GM21528 (cell line): Measurements from ENCODE around the gene CACNA1S.

Experiments used
- ATAC-seq: cut with Tn5 transposase; IDR thresholded peaks from one replicate; pipeline ENCODE4 v1.9.1; 2021; ENCODE audit warnings: mild to moderate bottlenecking, moderate library complexity; ENCODE audit not compliant: unreplicated experiment, low FRiP score

CACNA1S gene

GRCh38 chr1:201096041-201096461 lies 16.2 kb downstream of the CACNA1S start:
- ATAC-seq, result no peak

DNA sequence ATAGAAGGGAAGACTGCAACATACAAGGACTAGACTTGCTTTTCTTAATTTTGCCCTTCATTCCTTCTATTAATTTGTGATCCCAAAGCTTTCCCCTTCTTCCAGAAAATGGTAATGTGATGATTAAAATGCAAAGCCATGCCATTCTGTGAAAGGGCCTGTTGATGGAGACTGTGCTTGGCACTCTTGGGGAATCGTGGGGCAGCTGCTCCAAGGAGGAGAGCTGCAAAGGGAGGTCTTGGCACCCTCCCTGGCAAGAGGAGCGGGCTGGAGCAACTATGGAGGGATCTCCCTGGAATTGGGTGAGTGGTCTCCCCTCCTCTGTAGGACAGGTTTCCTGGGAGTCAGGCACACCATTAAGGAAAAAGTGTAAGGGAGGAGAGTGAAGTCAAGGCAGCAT lies 16.6 kb downstream of the CACNA1S start:
- ATAC-seq, result no peak

GRCh38 chr1:201094832-201095231 lies 17.4 kb downstream of the CACNA1S start:
- ATAC-seq, result no peak

DNA sequence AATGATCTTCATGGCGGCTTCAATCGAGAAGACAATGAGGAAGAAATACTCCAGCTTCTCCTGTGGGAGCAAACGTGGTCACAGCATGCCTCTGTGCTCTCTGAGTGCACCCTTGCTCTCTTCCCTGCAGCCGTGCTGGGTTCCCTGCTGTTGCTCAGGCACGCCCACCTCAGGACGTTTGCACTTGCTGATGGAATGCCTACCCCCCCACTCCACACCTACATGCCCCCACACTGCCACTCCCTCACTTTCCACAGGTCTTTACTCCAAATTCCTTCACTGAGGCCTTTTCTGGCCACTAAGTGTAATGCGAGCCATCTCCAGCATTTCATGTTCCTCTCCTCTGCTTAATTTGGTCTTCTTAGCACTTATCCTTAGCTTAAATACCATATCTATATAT lies 18.3 kb downstream of the CACNA1S start:
- no peak for ATAC-seq

DNA sequence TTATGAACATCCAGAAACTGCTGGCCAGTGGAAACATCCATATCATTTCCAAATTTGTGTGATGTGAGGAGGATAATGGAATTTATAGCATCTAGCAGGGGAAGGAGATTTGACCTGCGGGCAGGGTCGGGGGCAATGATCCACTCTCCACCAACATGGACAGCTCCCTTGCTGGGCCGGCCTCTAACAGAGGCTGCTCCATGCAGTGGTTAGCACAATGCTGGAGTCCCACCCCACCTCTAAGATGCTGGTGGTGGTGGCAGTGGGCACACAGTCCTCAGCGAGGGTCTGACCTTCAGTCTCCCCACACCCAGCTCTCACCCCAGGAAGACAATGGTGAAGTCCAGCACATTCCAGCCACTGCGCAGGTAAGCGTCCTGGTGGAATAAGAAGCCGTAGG lies 18.7 kb downstream of the CACNA1S start:
- ATAC-seq, result no peak

- ATAC-seq, result no peak
These were observed 19.5 kb downstream of the CACNA1S start for GRCh38 chr1:201092738-201093137.

- no peak for ATAC-seq
These were observed 21.0 kb downstream of the CACNA1S start for GRCh38 chr1:201091256-201091655.

- ATAC-seq, result no peak
These were observed 21.7 kb downstream of the CACNA1S start for GRCh38 chr1:201090541-201090940.

GRCh38 chr1:201089596-201089995 lies 22.6 kb downstream of the CACNA1S start:
- no peak for ATAC-seq

- no peak for ATAC-seq
These were observed 23.2 kb downstream of the CACNA1S start for GRCh38 chr1:201088901-201089525.

DNA sequence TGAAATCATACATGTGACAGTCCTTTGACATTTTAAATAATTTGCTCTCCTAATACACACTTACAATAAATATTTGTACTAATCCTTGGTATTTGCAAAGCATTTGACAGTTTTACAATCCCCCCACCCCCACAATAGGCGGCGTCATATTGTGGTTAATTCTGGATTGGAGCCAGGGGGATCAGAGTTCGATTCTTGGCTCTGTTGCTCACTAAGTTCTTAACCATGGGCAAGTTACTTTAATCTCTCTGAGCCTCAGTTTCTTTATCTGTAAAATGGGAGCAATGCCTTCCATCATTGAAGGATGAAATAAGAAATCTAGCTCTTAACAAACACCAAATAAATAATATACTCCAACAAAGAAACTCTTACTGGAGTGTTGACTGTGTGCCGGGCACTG lies 23.8 kb downstream of the CACNA1S start:
- ATAC-seq, result no peak

- ATAC-seq, result no peak
These were observed 26.1 kb downstream of the CACNA1S start for GRCh38 chr1:201085902-201086735.

DNA sequence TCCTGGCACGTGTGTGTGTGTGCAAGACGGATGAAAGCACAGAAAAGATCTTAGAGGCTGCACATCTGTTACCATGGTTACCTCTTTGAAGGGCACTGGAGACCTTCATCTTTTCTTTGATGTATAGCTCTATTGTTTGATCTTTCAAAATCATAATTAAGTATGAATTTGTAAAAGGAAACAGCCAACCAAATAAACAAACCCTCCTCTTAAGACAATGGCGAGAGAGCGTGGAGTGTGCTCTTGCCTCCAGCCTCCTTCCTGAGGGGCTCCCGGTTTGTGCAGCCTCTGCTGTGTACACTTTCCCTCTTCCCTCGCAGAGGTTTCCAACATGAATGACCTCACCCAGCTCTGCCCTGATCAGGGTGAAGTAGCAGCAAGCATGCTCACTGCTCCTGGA lies 27.9 kb downstream of the CACNA1S start:
- ATAC-seq, result no peak

DNA sequence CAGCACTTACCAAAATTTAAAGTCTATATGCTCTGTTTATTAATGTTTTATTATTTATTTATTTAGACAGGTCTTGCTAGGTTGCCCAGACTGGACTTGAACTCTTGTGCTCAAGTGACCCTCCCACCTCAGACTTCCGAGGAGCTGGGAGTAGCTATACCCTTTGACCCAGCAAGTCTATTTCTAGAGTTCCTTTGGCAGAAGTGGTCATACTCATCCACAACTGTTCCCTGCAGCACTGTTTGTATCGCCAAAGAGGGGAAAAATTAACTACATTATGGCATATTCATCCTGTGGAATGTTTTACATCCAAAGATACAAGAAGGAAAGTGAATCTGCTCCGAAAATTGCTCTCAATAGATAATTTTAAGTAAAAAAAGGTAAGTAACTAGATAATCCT lies 28.5 kb downstream of the CACNA1S start:
- ATAC-seq, result no peak

GRCh38 chr1:201080135-201080534 lies 32.1 kb downstream of the CACNA1S start:
- ATAC-seq, result no peak

- no peak for ATAC-seq
These were observed 34.5 kb downstream of the CACNA1S start for GRCh38 chr1:201077736-201078135.

DNA sequence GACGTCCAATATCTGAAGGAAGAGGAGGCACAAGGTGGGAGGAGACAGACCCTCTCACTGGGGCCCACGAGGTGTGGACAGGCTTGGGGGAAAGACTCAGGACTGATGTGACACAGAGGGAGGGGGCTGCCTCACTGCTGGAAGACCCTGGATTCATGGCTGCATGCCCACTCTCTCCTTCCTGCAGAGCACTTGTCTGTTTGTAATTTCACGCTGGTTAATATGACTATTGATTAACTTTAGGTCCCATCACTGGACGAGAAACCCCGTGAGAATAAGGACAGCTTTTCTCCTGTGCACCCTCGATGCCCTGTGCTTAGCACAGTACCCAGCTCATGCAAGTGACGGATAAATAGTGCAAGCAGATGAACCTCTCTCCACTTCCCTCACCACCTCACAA lies 35.1 kb downstream of the CACNA1S start:
- no peak for ATAC-seq

GRCh38 chr1:201076092-201076491 lies 36.1 kb downstream of the CACNA1S start:
- ATAC-seq, result no peak

- ATAC-seq, result no peak
These were observed 38.2 kb downstream of the CACNA1S start for GRCh38 chr1:201074018-201074417.

DNA sequence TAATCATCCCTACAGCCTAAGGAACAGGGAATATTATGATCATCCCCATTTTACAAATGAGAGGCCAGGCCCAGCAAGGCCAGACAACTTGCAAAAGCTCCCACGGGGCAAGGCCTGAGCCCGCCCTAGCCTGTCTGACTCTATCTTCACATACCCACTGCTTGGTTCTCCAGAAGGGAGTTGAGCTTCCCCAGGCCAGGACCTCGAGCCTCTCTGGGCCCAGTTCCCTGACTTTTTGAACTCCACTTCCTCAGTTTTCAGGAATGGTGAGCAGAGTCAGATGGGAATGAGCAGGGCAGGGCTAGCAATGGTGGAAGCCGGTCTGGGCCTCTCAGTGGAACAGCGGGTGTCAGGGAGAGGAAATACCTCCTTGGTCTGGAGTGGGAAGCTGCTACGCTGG lies 39.3 kb downstream of the CACNA1S start:
- no peak for ATAC-seq

DNA sequence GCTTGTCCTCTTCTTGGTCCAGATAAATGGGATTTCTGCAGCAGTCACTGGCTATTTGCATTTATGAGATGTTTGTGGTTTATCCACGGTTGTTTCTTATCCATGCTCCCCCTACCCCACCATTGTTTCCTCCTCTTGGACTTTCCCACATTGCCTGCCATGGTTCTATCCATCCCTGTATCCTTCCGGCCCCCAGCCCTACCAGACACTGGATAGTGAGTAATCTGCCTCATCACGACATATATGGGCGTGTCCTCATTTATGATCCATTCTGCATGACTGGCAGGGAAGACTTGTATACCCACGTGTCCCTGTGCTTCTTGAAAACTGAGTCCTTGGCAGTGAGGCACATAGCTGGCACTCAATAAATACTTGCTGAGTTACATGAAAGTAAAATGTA lies 40.1 kb downstream of the CACNA1S start:
- no peak for ATAC-seq

DNA sequence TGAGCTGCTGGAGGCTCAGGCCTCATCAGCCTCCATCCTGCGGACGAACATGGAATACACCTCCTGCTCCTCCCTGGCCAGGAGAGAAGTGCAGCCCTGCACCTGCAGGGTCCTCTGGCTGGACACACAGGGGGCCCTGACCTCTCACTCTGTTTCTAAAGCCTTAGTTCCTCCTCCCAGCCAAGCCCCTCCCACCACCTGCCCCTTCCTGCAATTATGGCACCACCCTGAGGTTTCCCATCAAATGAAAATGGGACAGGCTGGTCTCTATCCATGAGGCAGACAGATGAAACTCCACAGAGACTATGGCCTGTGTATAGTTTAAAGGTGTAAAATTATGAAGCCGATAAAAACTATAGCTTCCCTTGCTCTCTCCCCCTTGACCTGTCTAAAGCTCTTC lies 42.6 kb downstream of the CACNA1S start:
- no peak for ATAC-seq
